Activated CD4-positive, CD25-positive, alpha-beta regulatory T cell treated with anti-CD3 and anti-CD28 coated beads, Interleukin-2, amount 50 U/mL, for 72 hours (primary cell): ENCODE measurements around the gene ZSWIM7.
A peak's percentile ranks its signal among the peaks of the same experiment; 100 is the strongest.
"Not testable (repeated sequence)": the region's sequence is repeated elsewhere in the genome, so short reads cannot be mapped to it uniquely, and the experiment has no call there.

Source experiments
- DNase-seq: peaks from one replicate; pipeline ENCODE4 v3.0.0; 2021

The ZSWIM7 gene

DNA sequence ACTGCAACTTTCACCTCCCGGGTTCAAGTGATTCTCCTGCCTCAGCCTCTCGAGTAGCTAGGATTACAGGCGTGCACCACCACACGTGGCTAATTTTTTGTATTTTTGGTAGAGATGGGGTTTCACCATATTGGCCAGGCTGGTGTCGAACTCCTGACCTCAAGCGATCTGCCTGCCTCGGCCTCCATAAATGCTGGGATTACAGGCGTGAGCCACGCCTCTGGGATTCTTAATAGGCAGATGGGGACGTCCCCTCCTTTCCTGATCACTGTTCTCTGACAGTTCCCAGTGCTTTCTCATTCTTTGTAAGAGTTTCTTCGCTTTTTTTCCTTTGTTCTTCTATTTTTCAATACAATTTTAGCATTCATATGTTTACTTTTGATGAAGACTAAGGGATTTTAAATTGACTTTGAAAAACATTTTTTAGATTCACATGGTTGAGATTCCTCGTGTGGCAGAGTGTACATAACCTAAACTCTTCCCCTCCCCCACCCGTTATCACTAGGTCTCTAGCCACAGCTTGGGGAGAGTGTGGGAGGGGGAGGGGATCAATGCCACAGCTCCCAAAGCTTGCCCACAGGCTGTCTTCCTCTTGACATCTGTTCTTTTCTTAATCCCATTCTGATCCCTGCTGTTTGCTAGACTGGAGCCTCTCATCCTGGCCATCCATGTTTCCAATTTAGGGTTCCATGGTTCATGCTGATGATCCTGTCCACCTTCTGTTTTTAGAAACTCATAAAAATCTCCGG lies 43.5 kb downstream of the ZSWIM7 start:
- DNase-seq: no peak

DNA sequence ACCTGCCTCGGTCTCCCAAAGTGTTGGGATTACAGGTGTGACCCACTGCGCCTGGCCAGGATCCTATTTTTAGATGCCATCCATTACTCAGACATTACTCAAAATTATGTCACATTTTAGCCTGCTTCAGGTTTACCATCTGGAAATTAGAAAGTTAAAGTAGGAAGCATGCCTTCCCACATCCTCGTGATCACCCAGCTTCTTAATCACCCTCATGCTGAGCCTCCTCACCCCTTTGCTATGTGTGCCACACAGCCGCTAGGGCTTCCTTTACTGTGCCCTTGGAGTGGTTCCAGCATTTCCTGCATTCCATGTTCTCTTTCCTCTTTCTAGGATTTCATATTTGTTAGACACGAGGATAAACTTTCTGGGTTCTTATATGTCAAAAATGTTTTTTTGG lies 45.3 kb downstream of the ZSWIM7 start:
- DNase-seq: no peak

DNA sequence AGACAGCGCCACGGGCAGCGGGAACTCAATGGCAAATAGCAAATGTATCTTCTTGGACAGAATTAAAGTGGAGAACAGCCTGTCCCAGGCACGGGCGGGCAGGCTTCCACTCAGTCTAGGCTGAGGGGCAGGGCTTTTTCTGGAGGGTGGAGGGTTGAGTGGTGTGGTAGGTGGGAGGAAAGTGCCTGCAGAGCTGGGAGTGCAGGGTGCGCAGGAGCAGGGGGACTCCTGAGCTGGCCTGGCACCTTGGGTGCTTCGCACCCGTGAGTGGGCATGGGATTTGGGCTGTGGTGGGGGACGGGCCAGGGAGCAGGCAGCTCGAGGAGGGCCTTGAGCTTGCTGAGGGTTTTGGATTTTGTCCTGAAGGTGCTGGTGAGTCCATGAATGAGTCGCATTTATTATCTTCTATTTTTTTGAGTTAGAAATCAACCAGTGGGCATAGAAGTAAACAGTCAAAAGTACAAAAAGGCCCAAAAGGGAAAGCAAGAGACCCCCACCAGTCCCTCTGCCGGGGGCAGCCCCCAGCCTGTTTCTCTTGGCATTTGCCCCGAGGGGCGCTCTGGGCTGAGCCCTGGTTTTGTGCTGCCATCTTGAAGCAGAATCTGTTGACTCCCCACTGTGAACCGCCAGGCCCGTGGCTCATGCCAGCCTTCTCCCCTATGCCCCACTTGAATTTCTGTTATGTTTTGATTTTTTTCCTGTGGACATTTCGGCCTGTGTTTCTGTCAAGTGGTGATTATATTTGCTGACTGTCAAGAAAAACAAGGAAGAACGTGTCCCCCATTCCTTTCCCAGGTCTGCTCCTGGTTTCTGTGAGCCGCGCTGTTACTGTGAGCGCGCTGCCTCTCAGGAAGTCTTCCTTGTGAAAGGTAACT lies 46.4 kb downstream of the ZSWIM7 start:
- no peak for DNase-seq

DNA sequence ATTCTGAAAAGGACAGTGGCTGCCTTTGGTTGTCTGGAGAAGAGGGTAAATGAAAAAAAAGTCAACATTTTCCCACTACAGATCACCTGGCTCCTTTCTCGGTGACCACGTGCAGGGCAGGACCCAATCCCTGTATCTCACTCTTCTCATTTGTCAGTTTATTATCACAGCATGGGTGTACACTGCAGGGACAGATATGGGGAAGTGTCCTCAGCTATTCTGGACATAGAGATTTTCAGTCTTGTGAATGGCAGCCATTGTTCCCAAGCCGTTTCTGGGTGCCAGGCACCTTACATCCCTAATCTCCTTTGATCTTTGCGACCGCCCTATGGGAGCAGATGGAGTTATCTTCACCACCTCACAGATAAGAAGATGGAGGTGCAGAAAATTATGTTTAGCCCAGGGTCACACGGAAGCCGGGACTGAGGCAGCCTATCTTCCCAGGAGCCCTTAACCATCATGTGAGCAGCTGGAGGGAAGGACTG lies 47.4 kb downstream of the ZSWIM7 start:
- no peak for DNase-seq

DNA sequence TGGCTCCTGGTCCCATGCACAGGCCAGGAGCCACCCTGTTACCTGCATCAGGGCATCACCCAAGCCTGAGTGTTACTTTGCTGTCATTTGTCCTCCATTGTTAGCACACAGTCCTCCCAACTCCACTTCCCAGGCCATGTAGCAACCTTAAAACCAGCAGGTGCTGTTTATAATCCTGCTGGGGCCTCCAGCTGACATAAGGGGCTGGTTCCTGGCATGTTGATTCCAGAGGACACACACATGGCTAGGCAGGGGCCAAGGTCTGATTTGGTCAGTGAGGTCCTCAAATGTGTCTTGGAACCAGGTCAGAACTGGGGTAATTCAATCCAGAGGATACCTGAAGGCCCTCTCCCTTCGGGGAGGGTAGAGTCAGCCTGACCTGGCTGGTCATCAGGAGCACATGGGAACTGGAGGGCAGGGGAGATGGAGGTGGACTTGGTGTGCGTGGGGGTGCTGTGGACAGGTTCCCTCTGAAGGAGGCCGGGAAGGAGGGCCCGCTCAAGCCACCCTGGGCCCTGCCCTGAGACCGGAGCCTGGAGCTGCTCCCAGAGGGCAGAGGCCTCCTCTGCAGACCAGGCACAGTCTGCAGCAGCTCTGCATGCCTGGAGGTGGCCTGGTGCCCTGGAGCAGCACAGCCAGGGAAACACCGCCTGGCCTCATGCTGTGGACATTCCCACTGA lies 48.0 kb downstream of the ZSWIM7 start:
- no peak for DNase-seq

- no peak for DNase-seq
These were observed 51.3 kb downstream of the ZSWIM7 start for GRCh38 chr17:15947976-15948752.

- DNase-seq: no peak
These were observed 52.2 kb downstream of the ZSWIM7 start for GRCh38 chr17:15947271-15947670.

- no peak for DNase-seq
These were observed 52.8 kb downstream of the ZSWIM7 start for GRCh38 chr17:15946611-15947120.

GRCh38 chr17:15945527-15946191 lies 53.8 kb downstream of the ZSWIM7 start:
- DNase-seq: no peak

DNA sequence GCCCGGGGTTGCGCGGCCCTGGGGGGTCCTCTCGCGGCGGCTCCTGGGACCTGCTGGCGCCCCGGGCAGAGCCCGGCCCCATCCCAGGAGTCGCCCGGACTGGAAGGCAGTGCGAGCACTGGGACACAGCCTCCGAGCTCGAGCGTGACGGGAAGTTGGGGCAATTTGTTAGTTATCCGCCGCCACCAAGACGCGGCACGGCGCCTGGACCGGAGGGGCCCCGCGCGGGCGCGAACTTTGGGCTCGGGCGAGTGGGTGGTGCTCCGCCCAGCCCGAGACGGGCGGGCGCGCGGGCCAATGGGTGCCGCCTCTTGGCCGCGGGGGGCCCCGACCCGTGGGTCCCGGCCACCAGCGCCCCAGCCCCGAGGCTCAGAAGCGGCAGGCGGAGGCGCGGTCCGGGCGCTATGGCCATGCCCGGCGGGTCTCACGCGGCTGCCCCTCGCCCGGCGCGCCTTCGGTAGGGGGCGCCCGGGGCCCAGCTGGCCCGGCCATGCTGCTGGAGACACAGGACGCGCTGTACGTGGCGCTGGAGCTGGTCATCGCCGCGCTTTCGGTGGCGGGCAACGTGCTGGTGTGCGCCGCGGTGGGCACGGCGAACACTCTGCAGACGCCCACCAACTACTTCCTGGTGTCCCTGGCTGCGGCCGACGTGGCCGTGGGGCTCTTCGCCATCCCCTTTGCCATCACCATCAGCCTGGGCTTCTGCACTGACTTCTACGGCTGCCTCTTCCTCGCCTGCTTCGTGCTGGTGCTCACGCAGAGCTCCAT lies 54.6 kb downstream of the ZSWIM7 start, which contains the start of gene ADORA2B:
Gene ADORA2B (plus strand): TSS at position 372 of the 768 bp plus-strand sequence. CDS start 119 bp downstream, at position 491.
- DNase-seq: peak; percentile 54

DNA sequence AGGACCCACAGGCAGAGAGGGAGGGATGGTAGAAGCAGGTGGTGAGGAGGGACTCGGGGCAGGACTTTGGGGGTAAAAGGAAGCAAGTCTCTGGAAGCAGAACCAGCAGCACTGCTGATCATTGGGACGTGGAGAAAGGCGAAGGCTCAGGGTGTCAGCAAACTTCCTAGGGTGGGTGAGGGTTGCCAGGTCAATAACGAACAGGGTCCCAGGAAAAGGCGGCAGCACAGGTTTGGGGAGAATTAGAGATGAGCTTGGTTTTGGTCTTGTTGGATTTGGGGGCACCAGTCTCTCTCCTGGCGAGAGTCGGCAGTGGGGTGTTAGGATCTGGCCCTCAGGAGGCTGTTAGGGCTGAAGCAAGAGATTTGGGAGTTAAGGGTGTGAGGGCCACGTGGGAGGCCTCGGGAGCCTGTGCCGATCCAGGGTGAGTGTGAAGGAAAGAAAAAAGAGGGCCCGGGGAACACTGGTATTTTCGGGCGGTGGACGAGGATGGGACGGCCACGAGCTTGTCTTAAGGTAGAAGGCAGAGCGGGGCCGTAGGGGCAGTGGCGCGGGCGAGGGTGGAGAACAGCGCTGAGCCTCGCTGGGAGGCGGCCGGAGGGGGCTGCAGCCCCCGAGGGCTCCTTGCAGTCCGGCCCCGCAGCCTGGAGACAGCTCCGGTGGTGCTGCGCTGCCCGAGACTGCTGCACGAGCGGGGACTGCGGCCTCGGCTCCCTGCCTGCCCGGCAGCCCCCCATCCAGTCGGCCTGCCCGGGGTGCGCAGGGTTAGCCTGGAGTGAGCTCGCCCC lies 55.3 kb downstream of the ZSWIM7 start:
- DNase-seq: no peak

DNA sequence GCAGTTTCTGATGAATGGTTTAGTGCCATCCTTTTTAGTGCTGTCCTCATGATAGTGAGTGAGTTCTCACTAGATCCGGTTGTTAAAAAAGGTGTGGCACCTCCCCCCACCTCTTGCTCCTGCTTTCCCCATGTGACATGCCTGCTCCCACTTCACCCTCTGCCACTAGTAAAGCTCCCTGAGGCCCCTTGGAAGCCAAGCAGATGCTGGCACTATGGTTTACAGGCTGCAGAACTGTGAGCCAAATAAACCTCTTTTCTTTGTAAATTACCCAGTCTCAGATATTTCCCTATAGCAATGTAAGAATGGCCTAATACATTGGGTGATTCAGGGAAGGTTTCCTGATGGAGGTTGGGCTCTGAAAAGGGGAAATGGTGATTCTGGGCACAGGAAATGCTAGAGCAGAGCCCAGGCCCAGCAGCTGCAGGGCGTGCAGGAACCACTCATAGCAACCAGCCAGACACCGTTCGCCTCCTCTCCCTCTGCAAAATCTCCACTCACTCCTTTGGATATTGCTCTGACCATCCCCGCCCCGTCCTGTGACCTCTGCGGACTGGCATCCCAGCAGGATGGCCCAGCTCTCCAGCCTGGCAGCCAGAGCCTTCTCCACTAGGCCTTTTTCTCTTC lies 57.2 kb downstream of the ZSWIM7 start:
- DNase-seq: no peak

GRCh38 chr17:15941781-15942180 lies 57.7 kb downstream of the ZSWIM7 start:
- no peak for DNase-seq

GRCh38 chr17:15936481-15936880 lies 63.0 kb downstream of the ZSWIM7 start:
- DNase-seq: not testable (repeated sequence)

GRCh38 chr17:15935891-15936290 lies 63.6 kb downstream of the ZSWIM7 start:
- no peak for DNase-seq

- DNase-seq: no peak
These were observed 64.6 kb downstream of the ZSWIM7 start for GRCh38 chr17:15934866-15935265.

DNA sequence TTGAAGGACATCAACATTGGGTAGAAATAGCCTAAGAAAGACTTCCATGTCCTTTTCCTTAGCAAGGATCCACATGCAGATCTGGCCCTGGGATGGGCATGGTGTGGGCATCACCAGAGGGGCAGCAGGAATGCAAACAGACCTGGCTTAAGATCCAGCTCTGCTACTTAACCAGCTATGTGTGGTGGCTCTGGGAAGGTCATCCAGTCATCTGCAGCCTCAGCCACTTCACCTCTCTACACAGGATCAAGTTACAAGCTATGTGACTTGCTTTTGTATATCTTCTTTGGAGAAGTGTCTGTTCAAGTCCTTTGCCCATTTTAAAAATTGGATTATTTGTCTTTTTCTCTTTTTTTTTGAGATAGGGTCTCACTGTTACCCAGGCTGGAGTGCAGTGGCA lies 68.1 kb downstream of the ZSWIM7 start:
- no peak for DNase-seq

DNA sequence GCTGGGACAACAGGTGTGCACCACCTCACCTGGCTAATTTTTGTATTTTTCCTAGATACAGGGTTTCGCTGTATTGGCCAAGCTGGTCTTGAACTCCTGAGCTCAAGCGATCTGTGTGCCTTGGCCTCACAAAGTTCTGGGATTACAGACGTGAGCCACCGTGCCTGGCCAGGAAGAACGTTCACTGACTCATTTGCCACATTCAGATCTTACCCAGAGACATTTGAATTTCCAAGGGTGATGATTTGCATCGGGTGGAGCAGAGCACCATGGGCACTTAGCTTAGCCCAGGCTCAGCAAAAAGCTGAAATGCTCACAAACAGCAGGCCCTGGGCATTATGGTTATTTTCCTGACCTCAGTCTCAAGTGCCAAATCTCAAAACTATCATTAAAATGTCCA lies 69.1 kb downstream of the ZSWIM7 start:
- no peak for DNase-seq

GRCh38 chr17:15929941-15930340 lies 69.6 kb downstream of the ZSWIM7 start:
- no peak for DNase-seq
